CD14-positive monocyte (primary cell): ENCODE data around the gene GPRIN3. TPM values are rescaled to one million over a fixed set of nuclear protein-coding genes. Genes with fewer than 3 reads are reported as not detected.
A peak's percentile ranks its signal among the peaks of the same experiment; 100 is the strongest.
"Not testable (repeated sequence)": the region's sequence is repeated elsewhere in the genome, so short reads cannot be mapped to it uniquely, and the experiment has no call there.

ENCODE experiments used
- DNase-seq, 3 donors: peaks; one replicate each; pipeline ENCODE4 v3.0.0-alpha.2; 2011 to 2022
- H2AFZ ChIP-seq: 2 replicates; pipeline ENCODE4 v1.6.0; 2012; ENCODE audit warnings: mild to moderate bottlenecking, low read depth, low read length, inconsistent platforms; ENCODE audit not compliant: insufficient read depth, poor library complexity, severe bottlenecking
- H3K27ac ChIP-seq, 2 donors: 1 replicate in 1 of 2; 2 replicates in 1 of 2; pipeline ENCODE4 v1.5.1; 2012 to 2013; ENCODE audit warnings: low read length in 2 of 2, control low read depth in 1 of 2, inconsistent platforms in 1 of 2, low read depth in 1 of 2, mild to moderate bottlenecking in 1 of 2
- H3K27me3 ChIP-seq, 2 donors: one replicate each; pipeline versions ENCODE4 v1.6.0 to v1.6.1; 2011 to 2013; ENCODE audit warnings: low read length in 2 of 2; ENCODE audit not compliant: control insufficient read depth in 2 of 2, insufficient read depth in 2 of 2
- H3K36me3 ChIP-seq, 2 donors: replicated peaks in 1 of 2; 1 replicate in 1 of 2; 2 replicates in 1 of 2; pipeline versions ENCODE4 v1.5.1 to v1.6.1; 2012 to 2013; ENCODE audit warnings: low read length in 2 of 2, control low read depth in 1 of 2, inconsistent platforms in 1 of 2, mild to moderate bottlenecking in 1 of 2; ENCODE audit not compliant: insufficient read depth in 2 of 2, control insufficient read depth in 1 of 2
- H3K4me1 ChIP-seq, 2 donors: 1 replicate in 1 of 2; 2 replicates in 1 of 2; pipeline versions ENCODE4 v1.5.1 to v1.6.1; 2012 to 2013; ENCODE audit warnings: low read length in 2 of 2, control low read depth in 1 of 2, inconsistent platforms in 1 of 2, mild to moderate bottlenecking in 1 of 2, moderate library complexity in 1 of 2; ENCODE audit not compliant: insufficient read depth in 2 of 2, control insufficient read depth in 1 of 2
- H3K4me2 ChIP-seq: replicated peaks from 2 replicates; pipeline ENCODE3; 2012; ENCODE audit warnings: low read length, moderate library complexity, mild to moderate bottlenecking; ENCODE audit not compliant: poor library complexity, severe bottlenecking; ENCODE audit errors: extremely low read depth
- H3K4me3 ChIP-seq, 3 experiments: fragments of 200-600 bp in 1 of 3; sonication (generic) in 1 of 3; replicated peaks in 1 of 3; 1 replicate in 2 of 3; 2 replicates in 1 of 3; pipeline ENCODE4 v1.5.1; 2011 to 2013; ENCODE audit warnings: low read length in 3 of 3, mild to moderate bottlenecking in 3 of 3, control low read depth in 2 of 3, low read depth in 2 of 3, inconsistent platforms in 1 of 3, moderate library complexity in 1 of 3
- H3K79me2 ChIP-seq: 2 replicates; pipeline ENCODE4 v1.6.0; 2012; ENCODE audit warnings: mild to moderate bottlenecking, control low read depth, inconsistent platforms, low read length, moderate library complexity; ENCODE audit not compliant: insufficient read depth
- H3K9ac ChIP-seq: 2 replicates; pipeline ENCODE4 v1.6.0; 2017; ENCODE audit warnings: low read length, mild to moderate bottlenecking; ENCODE audit not compliant: insufficient read depth, poor library complexity, severe bottlenecking
- H3K9me3 ChIP-seq, 2 donors: replicated peaks in 1 of 2; 1 replicate in 1 of 2; 2 replicates in 1 of 2; pipeline versions ENCODE4 v1.5.1 to v1.6.1; 2012 to 2013; ENCODE audit warnings: low read length in 2 of 2, control low read depth in 1 of 2; ENCODE audit not compliant: control insufficient read depth in 1 of 2, insufficient read depth in 1 of 2
- H4K20me1 ChIP-seq: 2 replicates; pipeline ENCODE4 v1.6.0; 2012; ENCODE audit warnings: mild to moderate bottlenecking, low read length, control low read depth, moderate library complexity; ENCODE audit not compliant: insufficient read depth
- H3K27ac Mint-ChIP-seq, 7 donors: one replicate each; pipeline ENCODE4 v1.8.0; 2020; ENCODE audit warnings: mild to moderate bottlenecking in 7 of 7, mixed read lengths in 7 of 7, moderate library complexity in 6 of 7, inconsistent platforms in 2 of 7
- H3K27me3 Mint-ChIP-seq, 3 donors: one replicate each; pipeline ENCODE4 v1.8.0; 2021 to 2022; ENCODE audit warnings: low read depth in 3 of 3, mild to moderate bottlenecking in 3 of 3, mixed read lengths in 3 of 3, moderate library complexity in 3 of 3, inconsistent platforms in 1 of 3
- H3K36me3 Mint-ChIP-seq, 2 donors: one replicate each; pipeline ENCODE4 v1.8.0; 2020; ENCODE audit warnings: mixed read lengths in 2 of 2, inconsistent platforms in 1 of 2, mild to moderate bottlenecking in 1 of 2
- H3K4me1 Mint-ChIP-seq: one replicate; pipeline ENCODE4 v1.8.0; 2020; ENCODE audit warnings: mild to moderate bottlenecking, mixed read lengths
- H3K4me3 Mint-ChIP-seq, 2 donors: one replicate each; pipeline ENCODE4 v1.8.0; 2020; ENCODE audit warnings: mild to moderate bottlenecking in 2 of 2, mixed read lengths in 2 of 2, moderate library complexity in 1 of 2
- H3K9me3 Mint-ChIP-seq, 7 donors: one replicate each; pipeline ENCODE4 v1.8.0; 2020 to 2022; ENCODE audit warnings: mixed read lengths in 7 of 7, mild to moderate bottlenecking in 6 of 7, moderate library complexity in 6 of 7, inconsistent platforms in 2 of 7
- WGBS: methylation state at CpG from one replicate; pipeline ENCODE4 v1.1.5; 2013; ENCODE audit warnings: missing lambda C conversion rate; ENCODE audit not compliant: insufficient coverage; 5-methylcytosine and 5-hydroxymethylcytosine counted together
- intact Hi-C, 2 donors: fragments of 100-400 bp; cut with micrococcal nuclease; formaldehyde crosslinking; loops; one replicate each; pipeline versions ENCODE4 v1.15.0 to v1.15.1; 2023
- polyA plus RNA-seq, 3 donors: library from polyadenylated mRNA; depleted of rRNA in 1 of 3; unstranded in 2 of 3; stranded (reverse) in 1 of 3; fragments of 300-500 nt in 2 of 3; fragments of >200 nt in 1 of 3; fragmentation: Illumina TruSeq in 2 of 3; gene quantifications; 1 replicate in 2 of 3; 2 replicates in 1 of 3; pipeline ENCODE4 v1.2.3, GENCODE V29; 2012 to 2021
- TF ChIP-seq, protein P1 (sequence below): fragments of 200-600 bp; IDR thresholded peaks from one replicate; pipeline ENCODE4 v1.8.0; 2022; ENCODE audit warnings: antibody characterized with exemption, mild to moderate bottlenecking

GPRIN3 gene
- polyA plus RNA-seq, 3 donors, result 1.1 to 3.3 (median 2.3) TPM

DNA sequence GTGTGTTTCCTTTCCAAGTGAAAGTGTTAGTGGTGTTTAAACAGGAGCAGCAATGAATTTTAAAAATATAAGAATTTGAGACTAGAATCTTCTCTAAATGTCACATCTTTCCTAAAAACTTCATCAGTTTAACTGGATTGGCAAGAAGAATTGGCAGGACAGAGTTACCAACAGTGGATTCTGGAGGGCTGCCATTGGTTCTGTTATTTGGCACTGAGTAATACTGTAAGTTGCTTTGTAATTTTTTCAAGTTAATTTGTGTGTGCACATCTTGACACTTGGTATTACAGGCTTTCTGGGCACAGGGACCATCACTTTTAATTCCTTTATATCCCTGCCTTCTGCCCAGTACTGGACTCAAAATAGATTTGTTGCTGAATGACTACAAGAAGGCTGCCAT, 4.5 kb upstream of the GPRIN3 start:
- Mint-ChIP-seq H3K36me3 (no peaks in the 10 kb centered on the region), H3K27me3 (peaks cover 0 to 4% (median 0%) of the 10 kb centered on the region in 3 donors), H3K27ac (no peak overlapping the region), H3K4me1 (peaks cover 36% of the 10 kb centered on the region), H3K4me3 (no peak overlapping the region), H3K9me3 (peaks cover 0 to 3% (median 0%) of the 10 kb centered on the region in 7 donors)
- no peak for DNase-seq
- H4K20me1 ChIP-seq, result no peaks in the 10 kb centered on the region
- no peak overlapping the region for H3K4me3 ChIP-seq
- H3K79me2 ChIP-seq, result no peaks in the 10 kb centered on the region
- H3K27me3 ChIP-seq, result no peaks in the 10 kb centered on the region
- no peak overlapping the region for H3K4me2 ChIP-seq
- TF ChIP-seq, protein P1, sequence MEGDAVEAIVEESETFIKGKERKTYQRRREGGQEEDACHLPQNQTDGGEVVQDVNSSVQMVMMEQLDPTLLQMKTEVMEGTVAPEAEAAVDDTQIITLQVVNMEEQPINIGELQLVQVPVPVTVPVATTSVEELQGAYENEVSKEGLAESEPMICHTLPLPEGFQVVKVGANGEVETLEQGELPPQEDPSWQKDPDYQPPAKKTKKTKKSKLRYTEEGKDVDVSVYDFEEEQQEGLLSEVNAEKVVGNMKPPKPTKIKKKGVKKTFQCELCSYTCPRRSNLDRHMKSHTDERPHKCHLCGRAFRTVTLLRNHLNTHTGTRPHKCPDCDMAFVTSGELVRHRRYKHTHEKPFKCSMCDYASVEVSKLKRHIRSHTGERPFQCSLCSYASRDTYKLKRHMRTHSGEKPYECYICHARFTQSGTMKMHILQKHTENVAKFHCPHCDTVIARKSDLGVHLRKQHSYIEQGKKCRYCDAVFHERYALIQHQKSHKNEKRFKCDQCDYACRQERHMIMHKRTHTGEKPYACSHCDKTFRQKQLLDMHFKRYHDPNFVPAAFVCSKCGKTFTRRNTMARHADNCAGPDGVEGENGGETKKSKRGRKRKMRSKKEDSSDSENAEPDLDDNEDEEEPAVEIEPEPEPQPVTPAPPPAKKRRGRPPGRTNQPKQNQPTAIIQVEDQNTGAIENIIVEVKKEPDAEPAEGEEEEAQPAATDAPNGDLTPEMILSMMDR, result no peak
- no peaks in the 10 kb centered on the region for H3K36me3 ChIP-seq
- H3K4me1 ChIP-seq, result peaks cover 31 to 52% of the 10 kb centered on the region in 2 donors
- no peaks in the 10 kb centered on the region for H3K9me3 ChIP-seq
- intact Hi-C loops, result no loop called here
- no peak overlapping the region for H3K27ac ChIP-seq
- no peak overlapping the region for H2AFZ ChIP-seq
- H3K9ac ChIP-seq, result no peak overlapping the region

DNA sequence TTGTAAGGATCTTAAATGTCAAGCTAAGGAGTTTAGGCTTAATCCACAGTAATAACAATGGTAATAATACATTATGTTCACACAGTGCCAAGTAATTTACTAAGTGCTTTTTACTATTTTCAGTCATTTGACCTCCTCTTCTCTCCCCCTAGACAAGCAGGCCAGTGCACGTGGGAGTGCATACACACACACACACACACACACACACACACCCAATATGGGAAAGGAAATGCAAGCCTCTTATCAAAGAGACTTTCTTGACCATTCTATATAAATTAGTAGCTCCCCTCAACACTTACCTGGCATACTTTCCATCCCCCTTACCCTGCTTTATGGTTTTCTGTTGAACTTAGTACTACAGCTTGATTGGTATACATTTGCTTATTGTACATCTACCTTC, 3.8 kb upstream of the GPRIN3 start:
- peaks cover 31 to 52% of the 10 kb centered on the region in 2 donors for H3K4me1 ChIP-seq
- Mint-ChIP-seq H3K27ac (peak overlapping the region in 1 of 7 donors; percentile 2), H3K4me1 (peaks cover 36% of the 10 kb centered on the region), H3K4me3 (no peak overlapping the region), H3K27me3 (peaks cover 0 to 4% (median 0%) of the 10 kb centered on the region in 3 donors), H3K36me3 (peaks cover 3 to 4% of the 10 kb centered on the region in 2 donors), H3K9me3 (peaks cover 0 to 3% (median 0%) of the 10 kb centered on the region in 7 donors)
- TF ChIP-seq, protein P1, result no peak
- no peaks in the 10 kb centered on the region for H3K79me2 ChIP-seq
- H3K9me3 ChIP-seq, result no peaks in the 10 kb centered on the region
- no peaks in the 10 kb centered on the region for H3K36me3 ChIP-seq
- H3K4me2 ChIP-seq, result no peak overlapping the region
- WGBS, result no CpG with 5 or more reads among the region's 1 CpG
- no peak overlapping the region for H3K27ac ChIP-seq
- no peak overlapping the region for H2AFZ ChIP-seq
- intact Hi-C loops, result no loop called here
- H3K4me3 ChIP-seq, result no peak overlapping the region
- no peak overlapping the region for H3K9ac ChIP-seq
- H3K27me3 ChIP-seq, result no peaks in the 10 kb centered on the region
- H4K20me1 ChIP-seq, result no peaks in the 10 kb centered on the region
- no peak for DNase-seq

DNA sequence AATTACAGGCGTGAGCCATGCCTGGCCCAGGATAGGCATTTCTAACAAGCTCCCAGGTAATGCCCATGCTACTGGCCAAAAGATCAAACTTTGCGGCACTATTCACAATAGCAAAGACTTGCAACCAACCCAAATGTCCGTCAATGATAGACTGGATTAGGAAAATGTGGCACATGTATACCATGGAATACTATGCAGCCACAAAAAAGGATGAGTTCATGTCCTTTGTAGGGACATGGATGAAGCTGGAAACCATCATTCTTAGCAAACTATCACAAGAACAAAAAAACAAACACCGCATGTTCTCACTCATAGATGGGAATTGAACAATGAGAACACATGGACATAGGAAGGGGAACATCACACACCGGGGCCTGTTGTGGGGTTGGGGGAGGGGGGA, 1.6 kb upstream of the GPRIN3 start:
- H2AFZ ChIP-seq, H3K4me3 Mint-ChIP-seq, H3K27me3 Mint-ChIP-seq, H3K9ac ChIP-seq, H3K36me3 Mint-ChIP-seq, intact Hi-C loops, H3K4me3 ChIP-seq, H3K27ac ChIP-seq, DNase-seq, H4K20me1 ChIP-seq, H3K9me3 ChIP-seq, H3K4me2 ChIP-seq, H3K27me3 ChIP-seq, H3K27ac Mint-ChIP-seq, H3K36me3 ChIP-seq, H3K9me3 Mint-ChIP-seq: not testable (repeated sequence)
- H3K4me1 Mint-ChIP-seq, result peaks cover 46% of the 10 kb centered on the region
- 100% methylated on average over 1 of the region's 5 CpGs for WGBS
- peaks cover 41 to 52% of the 10 kb centered on the region in 2 donors for H3K4me1 ChIP-seq
- peaks cover 11% of the 10 kb centered on the region for H3K79me2 ChIP-seq
